Ishikawa (cell line): ENCODE results near the gene RETREG1.

Source experiments
- CEBPB ChIP-seq: IDR thresholded peaks from 2 replicates; pipeline ENCODE4 v1.6.1; 2012
- CREB1 ChIP-seq: IDR thresholded peaks from 2 replicates; pipeline ENCODE4 v1.6.1; 2012; ENCODE audit warnings: low read depth
- EGR1 ChIP-seq: IDR thresholded peaks from 2 replicates; pipeline ENCODE4 v1.6.1; 2012
- EP300 ChIP-seq: IDR thresholded peaks from 2 replicates; pipeline ENCODE4 v1.6.1; 2012; ENCODE audit warnings: borderline replicate concordance
- FOXM1 ChIP-seq: IDR thresholded peaks from 2 replicates; pipeline ENCODE4 v1.6.1; 2012; ENCODE audit warnings: low read depth, borderline replicate concordance
- MAX ChIP-seq: IDR thresholded peaks from 2 replicates; pipeline ENCODE4 v1.6.1; 2012
- NFIC ChIP-seq: IDR thresholded peaks from 2 replicates; pipeline ENCODE4 v1.6.1; 2012
- RAD21 ChIP-seq: IDR thresholded peaks from 2 replicates; pipeline ENCODE4 v1.6.1; 2012; ENCODE audit warnings: low read depth
- REST ChIP-seq: IDR thresholded peaks from 2 replicates; pipeline ENCODE4 v1.6.1; 2012; ENCODE audit warnings: low read depth, mild to moderate bottlenecking
- TAF1 ChIP-seq: IDR thresholded peaks from 2 replicates; pipeline ENCODE4 v1.6.1; 2012; ENCODE audit warnings: low read depth, mild to moderate bottlenecking
- TCF12 ChIP-seq: IDR thresholded peaks from 2 replicates; pipeline ENCODE4 v1.6.1; 2012; ENCODE audit warnings: low read depth
- TEAD4 ChIP-seq: IDR thresholded peaks from 2 replicates; pipeline ENCODE4 v1.6.1; 2012
- USF1 ChIP-seq: IDR thresholded peaks from 2 replicates; pipeline ENCODE4 v1.6.1; 2012
- YY1 ChIP-seq: IDR thresholded peaks from 2 replicates; pipeline ENCODE4 v1.6.1; 2012; ENCODE audit warnings: low read depth
- ZBTB7A ChIP-seq: IDR thresholded peaks from 2 replicates; pipeline ENCODE4 v1.6.1; 2012; ENCODE audit warnings: low read depth

Gene RETREG1

GRCh38 chr5:16600946-16601345 lies 15.9 kb downstream of the RETREG1 start:
- TF ChIP-seq YY1: no peak
- TF ChIP-seq TCF12: no peak
- no peak for TF ChIP-seq FOXM1
- TF ChIP-seq RAD21: no peak
- TF ChIP-seq NFIC: no peak
- no peak for TF ChIP-seq TAF1
- no peak for TF ChIP-seq CREB1
- no peak for TF ChIP-seq EGR1
- TF ChIP-seq EP300: no peak
- no peak for TF ChIP-seq USF1
- no peak for TF ChIP-seq REST
- no peak for TF ChIP-seq TEAD4

- TF ChIP-seq REST (no peak), EGR1 (no peak), ZBTB7A (no peak), FOXM1 (no peak), EP300 (no peak), CREB1 (no peak), USF1 (no peak), TCF12 (no peak), YY1 (no peak), NFIC (no peak), TAF1 (no peak), CEBPB (no peak), MAX (no peak), RAD21 (no peak), TEAD4 (no peak)
Measured at GRCh38 chr5:16600397-16600796, 16.4 kb downstream of the RETREG1 start.

- TF ChIP-seq CEBPB: no peak
Measured at GRCh38 chr5:16597946-16598694, 18.7 kb downstream of the RETREG1 start.

GRCh38 chr5:16596581-16596940 lies 20.2 kb downstream of the RETREG1 start:
- TF ChIP-seq RAD21 (no peak), MAX (no peak), FOXM1 (no peak), ZBTB7A (no peak), EP300 (no peak), TEAD4 (no peak), REST (no peak), EGR1 (no peak), YY1 (no peak), CREB1 (no peak), TCF12 (no peak), USF1 (no peak), TAF1 (no peak), NFIC (no peak), CEBPB (no peak)
